ENCODE data around the gene NTN5. TPM values are rescaled to one million over a fixed set of nuclear protein-coding genes. Genes with fewer than 3 reads are reported as not detected.

Gene NTN5
- total RNA-seq, 2 experiments from 2014 or later: 0.16 to 0.53 TPM

- Histone ChIP-seq H3K4me1 (ENCODE audit: insufficient read depth, low read length, poor library complexity, severe bottlenecking) (peaks cover 2% of the 10 kb centered on the region), H3K36me3 (ENCODE audit: insufficient read depth, low read length) (no peaks in the 10 kb centered on the region), H3K9me2 (ENCODE audit: insufficient read depth, low read length) (no peaks in the 10 kb centered on the region), H3K4me2 (ENCODE audit: low read length) (no peak overlapping the region), H3K27ac (ENCODE audit: low read depth, low read length, poor library complexity, severe bottlenecking) (no peak overlapping the region), H3K79me2 (ENCODE audit: insufficient read depth, low read depth, low read length) (no peaks in the 10 kb centered on the region), H2AFZ (ENCODE audit: low read length) (no peak overlapping the region), H3K9me3 (ENCODE audit: low read length) (no peaks in the 10 kb centered on the region), H3K4me3 (ENCODE audit: low read depth, low read length, poor library complexity, severe bottlenecking) (no peak overlapping the region), H4K20me1 (ENCODE audit: insufficient read depth, low read length) (no peaks in the 10 kb centered on the region)
- POLR2A ChIA-PET: no interaction called here
- DNase-seq (ENCODE audit: low spot score): no peak
- intact Hi-C loops (cut with micrococcal nuclease; ENCODE audit: unreplicated experiment): no loop called here
- no TSS peak for BruUV-seq (replicated peaks)
- CTCF ChIA-PET (ENCODE audit: unreplicated experiment): no interaction called here
- TF ChIP-seq CTCF (conservative IDR thresholded peaks at IDR 0.05; ENCODE audit: low read length) (no peak), EZH2phosphoT487 (IDR thresholded peaks at IDR 0.05; ENCODE audit: borderline replicate concordance, low read depth, low read length) (no peak)
These were observed 751 bp upstream of the NTN5 start for GRCh38 chr19:48673436-48674100.

- H3K36me3 ChIP-seq (ENCODE audit: insufficient read depth, low read length): no peaks in the 10 kb centered on the region
- H3K9me3 ChIP-seq (ENCODE audit: low read length): no peaks in the 10 kb centered on the region
- TF ChIP-seq CTCF (conservative IDR thresholded peaks at IDR 0.05; ENCODE audit: low read length) (no peak), EZH2phosphoT487 (IDR thresholded peaks at IDR 0.05; ENCODE audit: borderline replicate concordance, low read depth, low read length) (no peak)
- BruUV-seq (replicated peaks): no TSS peak
- no peaks in the 10 kb centered on the region for H4K20me1 ChIP-seq (ENCODE audit: insufficient read depth, low read length)
- no peak overlapping the region for H3K4me2 ChIP-seq (ENCODE audit: low read length)
- peaks cover 2% of the 10 kb centered on the region for H3K4me1 ChIP-seq (ENCODE audit: insufficient read depth, low read length, poor library complexity, severe bottlenecking)
- intact Hi-C loops (cut with micrococcal nuclease; ENCODE audit: unreplicated experiment): no loop called here
- H3K9me2 ChIP-seq (ENCODE audit: insufficient read depth, low read length): no peaks in the 10 kb centered on the region
- no peak overlapping the region for H2AFZ ChIP-seq (ENCODE audit: low read length)
- H3K4me3 ChIP-seq (ENCODE audit: low read depth, low read length, poor library complexity, severe bottlenecking): no peak overlapping the region
- no peak for DNase-seq (ENCODE audit: low spot score)
- no peak overlapping the region for H3K27ac ChIP-seq (ENCODE audit: low read depth, low read length, poor library complexity, severe bottlenecking)
- ChIA-PET CTCF (ENCODE audit: unreplicated experiment) (no interaction called here), POLR2A (no interaction called here)
- no peaks in the 10 kb centered on the region for H3K79me2 ChIP-seq (ENCODE audit: insufficient read depth, low read depth, low read length)
These were observed 1.3 kb downstream of the NTN5 start for GRCh38 chr19:48671446-48671995.

- Histone ChIP-seq H3K36me3 (ENCODE audit: insufficient read depth, low read length) (no peaks in the 10 kb centered on the region), H3K4me2 (ENCODE audit: low read length) (no peak overlapping the region), H3K79me2 (ENCODE audit: insufficient read depth, low read depth, low read length) (no peaks in the 10 kb centered on the region), H3K4me3 (ENCODE audit: low read depth, low read length, poor library complexity, severe bottlenecking) (no peak overlapping the region), H3K9me3 (ENCODE audit: low read length) (no peaks in the 10 kb centered on the region), H3K27ac (ENCODE audit: low read depth, low read length, poor library complexity, severe bottlenecking) (no peak overlapping the region), H2AFZ (ENCODE audit: low read length) (no peak overlapping the region), H3K9me2 (ENCODE audit: insufficient read depth, low read length) (no peaks in the 10 kb centered on the region), H4K20me1 (ENCODE audit: insufficient read depth, low read length) (no peaks in the 10 kb centered on the region), H3K4me1 (ENCODE audit: insufficient read depth, low read length, poor library complexity, severe bottlenecking) (peaks cover 2% of the 10 kb centered on the region)
- no peak for DNase-seq (ENCODE audit: low spot score)
- POLR2A ChIA-PET: no interaction called here
- CTCF ChIA-PET (ENCODE audit: unreplicated experiment): no interaction called here
- BruUV-seq (replicated peaks): no TSS peak
- intact Hi-C loops (cut with micrococcal nuclease; ENCODE audit: unreplicated experiment): no loop called here
- no peak for TF ChIP-seq CTCF (conservative IDR thresholded peaks at IDR 0.05; ENCODE audit: low read length)
- no peak for TF ChIP-seq EZH2phosphoT487 (IDR thresholded peaks at IDR 0.05; ENCODE audit: borderline replicate concordance, low read depth, low read length)
These were observed 1.9 kb downstream of the NTN5 start for GRCh38 chr19:48670699-48671445.
